ENCODE results near the gene XXYLT1.
"Not testable (repeated sequence)": the region's sequence is repeated elsewhere in the genome, so short reads cannot be mapped to it uniquely, and the experiment has no call there.

XXYLT1 gene

GRCh38 chr3:195125646-195126045, 145.3 kb downstream of the XXYLT1 start:
- DNase-seq: no peak

- no peak for DNase-seq
These were observed 146.5 kb downstream of the XXYLT1 start for GRCh38 chr3:195124378-195124992.

- DNase-seq: no peak
These were observed 147.7 kb downstream of the XXYLT1 start for GRCh38 chr3:195123281-195123691.

DNA sequence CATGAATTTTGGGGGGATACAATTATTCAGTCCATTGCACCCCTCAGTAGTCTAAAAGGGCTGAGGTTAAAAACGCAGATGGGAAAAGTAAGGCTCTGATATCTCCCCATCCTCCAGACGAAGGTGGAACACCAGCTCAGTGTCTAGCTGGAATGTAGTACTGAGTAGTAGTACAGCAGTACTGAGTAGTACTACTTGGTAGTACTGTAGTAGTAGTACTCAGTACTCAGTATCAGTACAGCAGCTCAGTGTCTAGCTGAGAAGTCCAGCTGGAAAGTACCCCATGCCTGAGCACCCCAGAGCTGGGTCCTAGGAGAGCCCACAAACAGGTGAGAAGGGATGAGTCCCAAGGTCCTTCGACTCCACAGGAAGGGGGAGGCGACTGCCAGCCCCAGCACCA, 148.7 kb downstream of the XXYLT1 start:
- no peak for DNase-seq

DNA sequence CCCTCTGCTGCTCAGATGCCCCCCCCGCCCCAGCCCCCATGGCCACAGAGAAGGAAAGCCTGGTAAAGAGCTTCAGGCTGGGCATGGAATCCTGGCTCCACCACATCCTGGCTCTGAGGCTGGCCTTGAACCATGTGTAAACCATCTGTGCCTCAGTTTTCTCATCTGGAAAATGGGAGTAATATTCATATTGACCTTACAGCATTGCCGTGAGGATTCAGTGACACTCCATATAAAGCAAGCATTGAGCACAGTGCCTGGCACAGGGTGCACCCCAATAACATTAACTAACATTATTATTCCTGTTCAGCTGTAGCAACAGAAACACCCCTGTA, 150.7 kb downstream of the XXYLT1 start:
- no peak for DNase-seq

DNA sequence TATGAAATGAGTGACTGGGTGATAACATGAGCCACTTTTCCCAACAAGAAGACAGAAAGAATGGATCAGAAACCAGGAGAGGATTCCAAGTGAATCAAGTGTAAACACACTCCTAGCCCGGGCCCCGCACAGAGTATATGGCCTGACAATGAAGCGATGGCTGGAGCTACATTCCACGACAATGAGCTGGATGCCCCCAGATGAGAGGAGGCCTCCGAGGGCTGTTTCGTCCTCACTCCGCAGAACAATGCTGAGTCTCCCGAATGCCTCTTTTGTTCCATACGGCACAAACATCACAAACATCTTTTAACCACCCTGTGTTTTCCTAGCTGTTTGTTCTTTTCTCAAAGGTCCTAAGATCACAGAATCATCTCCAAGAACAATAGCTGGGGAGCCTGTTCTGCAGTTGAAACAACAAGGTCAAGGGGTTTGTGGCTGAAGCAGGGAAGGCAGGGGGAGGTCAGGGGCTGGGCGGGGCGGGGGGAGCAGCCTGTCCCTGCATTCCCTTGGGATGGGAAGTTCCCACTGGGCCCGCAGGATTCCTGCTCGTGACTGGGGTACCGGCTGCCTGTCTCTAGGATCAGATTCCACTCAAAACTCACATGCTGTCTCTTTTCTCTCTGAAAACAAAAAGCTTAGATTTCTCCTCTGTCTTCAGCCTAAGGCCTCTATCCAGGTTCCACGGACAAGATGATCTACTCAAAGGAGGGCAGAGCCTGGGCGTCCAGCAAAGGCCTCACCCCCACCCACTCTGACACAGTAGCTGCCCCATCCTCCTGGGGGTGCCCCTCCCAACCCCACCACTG, 151.3 kb downstream of the XXYLT1 start:
- DNase-seq: no peak

- DNase-seq: no peak
These were observed 152.3 kb downstream of the XXYLT1 start for GRCh38 chr3:195118671-195119070.

GRCh38 chr3:195117978-195118581, 152.9 kb downstream of the XXYLT1 start:
- no peak for DNase-seq

- DNase-seq: no peak
These were observed 154.4 kb downstream of the XXYLT1 start for GRCh38 chr3:195116407-195117185.

DNA sequence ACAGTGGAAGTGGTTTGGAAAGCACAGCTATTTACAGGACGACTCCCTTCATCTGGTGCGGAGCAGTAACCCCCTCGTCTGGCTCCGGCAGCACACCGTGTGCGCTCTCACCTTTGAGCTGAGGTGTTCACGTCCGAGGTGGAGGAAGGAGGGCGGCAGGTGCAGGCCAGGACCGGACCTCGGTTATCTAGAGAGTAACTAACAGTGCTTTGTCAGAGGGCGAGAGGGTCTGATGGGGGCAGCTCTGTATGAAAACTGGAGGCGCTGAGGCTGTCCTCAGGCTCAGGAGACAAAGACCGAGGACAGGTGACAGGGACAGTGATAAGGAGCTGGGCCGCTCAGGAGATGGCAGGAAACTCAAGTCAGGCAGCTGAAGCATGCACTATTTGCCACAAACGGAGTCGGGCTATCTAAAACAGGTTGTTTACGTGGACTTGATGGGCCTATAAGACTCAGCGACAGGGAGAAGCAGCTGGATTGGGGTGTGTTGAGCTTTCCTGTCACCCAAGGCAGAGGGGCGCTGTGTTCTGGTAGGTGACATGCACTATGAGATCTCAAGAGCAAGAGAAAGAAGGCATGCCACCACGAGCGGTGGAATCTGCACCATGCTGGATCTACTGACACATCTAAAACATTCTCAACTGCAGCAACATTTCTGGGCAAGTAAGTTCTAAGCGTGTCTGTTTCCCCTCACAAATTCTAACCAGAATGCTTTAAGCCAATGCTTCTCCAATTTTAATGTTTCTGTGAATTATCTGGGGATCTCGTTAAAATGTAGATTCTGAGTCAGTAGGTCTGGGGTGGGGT, 155.2 kb downstream of the XXYLT1 start:
- DNase-seq: no peak

GRCh38 chr3:195114786-195115599, 156.0 kb downstream of the XXYLT1 start:
- no peak for DNase-seq

GRCh38 chr3:195113536-195114425, 157.2 kb downstream of the XXYLT1 start:
- no peak for DNase-seq

DNA sequence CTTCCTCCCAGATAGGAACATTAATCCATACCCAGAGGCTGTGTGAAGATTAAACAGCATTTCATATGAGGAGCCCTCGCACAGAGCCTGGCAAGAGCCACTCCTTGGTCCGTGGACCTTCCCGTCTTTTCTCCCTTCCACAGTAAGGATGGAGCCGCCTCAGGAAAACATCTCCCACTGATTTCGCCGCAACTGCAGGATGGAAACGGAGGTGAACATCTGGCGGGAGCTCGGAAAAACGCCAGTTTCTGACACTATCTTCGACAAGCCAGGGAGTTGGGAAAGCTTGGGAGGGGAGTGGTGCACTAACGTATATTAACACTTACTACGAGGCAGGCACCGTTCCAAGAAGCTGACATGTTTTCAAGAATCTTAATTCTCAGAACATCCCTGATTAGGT, 157.9 kb downstream of the XXYLT1 start:
- DNase-seq: no peak

DNA sequence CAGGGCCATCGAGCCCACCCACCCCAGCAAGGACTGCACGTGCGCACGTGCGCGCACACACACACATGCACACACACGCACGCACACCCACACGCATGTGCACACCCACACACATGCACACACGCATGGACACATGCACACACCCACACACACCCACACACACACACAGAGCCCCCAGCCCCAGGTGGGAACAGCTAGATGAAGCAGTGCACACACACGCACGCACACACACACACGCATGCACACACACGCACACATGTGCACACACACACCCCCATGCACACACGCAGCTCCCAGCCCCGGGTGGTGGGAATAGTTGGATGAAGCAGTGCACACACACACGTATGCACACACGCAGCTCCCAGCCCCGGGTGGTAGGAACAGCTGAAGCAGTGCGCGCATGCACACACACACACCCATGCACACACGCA, 158.6 kb downstream of the XXYLT1 start:
- DNase-seq: no peak

- no peak for DNase-seq
These were observed 159.2 kb downstream of the XXYLT1 start for GRCh38 chr3:195111766-195112165.

GRCh38 chr3:195111319-195111705, 159.6 kb downstream of the XXYLT1 start:
- no peak for DNase-seq

- no peak for DNase-seq
These were observed 160.2 kb downstream of the XXYLT1 start for GRCh38 chr3:195110647-195111318.

- no peak for DNase-seq
These were observed 161.8 kb downstream of the XXYLT1 start for GRCh38 chr3:195109098-195109657.

DNA sequence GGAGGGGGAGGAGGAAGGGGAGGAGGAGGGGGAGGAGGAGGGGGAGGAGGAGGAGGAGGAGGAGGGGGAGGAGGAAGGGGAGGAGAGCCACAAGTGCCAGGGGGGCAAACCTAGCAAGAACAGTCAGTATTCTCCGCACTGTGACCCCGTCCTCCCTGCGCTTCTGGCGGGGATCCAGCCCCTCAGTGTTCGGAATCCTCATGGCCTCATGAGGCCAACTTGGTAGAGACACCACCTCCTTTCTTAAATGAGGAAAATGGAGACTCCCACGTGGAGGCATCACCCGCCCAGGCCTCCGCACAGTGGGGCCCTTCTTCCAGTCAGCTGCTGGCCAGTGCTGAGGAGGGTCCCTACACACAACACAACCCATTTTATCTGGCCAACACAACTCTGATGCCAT, 163.4 kb downstream of the XXYLT1 start:
- no peak for DNase-seq

DNA sequence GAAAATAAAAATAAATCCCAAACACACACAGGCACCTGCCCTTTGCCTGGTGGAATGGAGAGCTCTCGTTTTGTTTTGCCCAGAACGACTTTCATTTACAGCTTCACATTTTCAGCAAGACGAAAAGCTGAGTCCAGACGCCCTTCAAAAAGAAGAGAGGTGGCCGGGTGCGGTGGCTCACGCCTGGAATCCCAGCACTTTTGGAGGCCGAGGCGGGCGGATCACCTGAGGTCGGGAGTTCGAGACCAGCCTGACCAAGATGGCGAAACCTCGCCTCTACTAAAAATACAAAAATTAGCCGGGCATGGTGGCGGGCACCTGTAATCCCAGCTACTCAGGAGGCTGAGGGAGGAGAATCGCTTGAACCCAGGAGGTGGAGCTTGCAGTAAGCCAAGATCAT, 163.9 kb downstream of the XXYLT1 start:
- not testable (repeated sequence) for DNase-seq
